Stomach (tissue), 9 donors: ENCODE results near the gene KCNA2. TPM values are rescaled to one million over a fixed set of nuclear protein-coding genes. Genes with fewer than 3 reads are reported as not detected.

Experiments
- DNase-seq, 2 donors: peaks; one replicate each; pipeline versions ENCODE4 v3.0.0 to v3.0.0-alpha.2; 2013 to 2019
- H3K27ac ChIP-seq, 5 donors: fragments of 200-600 bp in 4 of 5; sonication (generic) in 4 of 5; one replicate each; pipeline ENCODE4 v1.5.1; 2013 to 2019; ENCODE audit warnings: mild to moderate bottlenecking in 1 of 5, moderate library complexity in 1 of 5
- H3K27me3 ChIP-seq, 3 donors: fragments of 200-600 bp; sonication (generic); one replicate each; pipeline ENCODE4 v1.5.1; 2017 to 2019; ENCODE audit warnings: mixed run types in 1 of 3
- H3K36me3 ChIP-seq, 4 donors: fragments of 200-600 bp; sonication (generic); 1 replicate in 3 of 4; 2 replicates in 1 of 4; pipeline ENCODE4 v1.5.1; 2016 to 2019
- H3K4me1 ChIP-seq, 4 donors: fragments of 200-600 bp; sonication (generic); one replicate each; pipeline ENCODE4 v1.5.1; 2016 to 2019
- H3K4me3 ChIP-seq, 4 donors: fragments of 200-600 bp; sonication (generic) in 3 of 4; one replicate each; pipeline ENCODE4 v1.5.1; 2016 to 2019; ENCODE audit warnings: mild to moderate bottlenecking in 1 of 4
- H3K9me3 ChIP-seq, 4 donors: fragments of 200-600 bp; sonication (generic); one replicate each; pipeline ENCODE4 v1.5.1; 2016 to 2019
- CTCF ChIP-seq, 7 experiments: fragments of 450-650 bp in 4 of 7; fragments of 200-600 bp in 3 of 7; sonication (generic) in 3 of 7; IDR thresholded peaks; one replicate each; pipeline ENCODE4 v1.5.1; 2016 to 2019; ENCODE audit warnings: antibody characterized with exemption in 7 of 7, control low read depth in 2 of 7, mild to moderate bottlenecking in 1 of 7
- EP300 ChIP-seq: sonication (generic); formaldehyde crosslinking; IDR thresholded peaks from one replicate; pipeline ENCODE4 v1.6.1; 2017; ENCODE audit warnings: antibody characterized with exemption
- POLR2A ChIP-seq, 4 donors: fragments of 450-650 bp; IDR thresholded peaks; one replicate each; pipeline ENCODE4 v1.6.1; 2016; ENCODE audit warnings: antibody characterized with exemption in 4 of 4, control low read depth in 2 of 4, mild to moderate bottlenecking in 1 of 4, moderate library complexity in 1 of 4
- POLR2AphosphoS5 ChIP-seq, 3 donors: sonication (generic); formaldehyde crosslinking; IDR thresholded peaks; one replicate each; pipeline ENCODE4 v1.6.1; 2016; ENCODE audit warnings: antibody characterized with exemption in 3 of 3
- WGBS, 5 donors: extraction: QIAGEN DNeasy Blood & Tissue Kit in 3 of 5; methylation state at CpG; one replicate each; pipeline versions ENCODE4 v1.1.5 to v1.1.7; 2013 to 2018; 5-methylcytosine and 5-hydroxymethylcytosine counted together
- intact Hi-C: fragments of 100-400 bp; cut with DNase I; formaldehyde crosslinking; loops from one replicate; pipeline ENCODE4 v1.15.1; 2023; ENCODE audit warnings: low total_unique reads
- polyA plus RNA-seq, 3 donors: library from polyadenylated mRNA; stranded (reverse); fragments of 200-250 nt; gene quantifications; one replicate each; pipeline ENCODE4 v1.2.3, GENCODE V29; 2013
- total RNA-seq, 5 donors: library from RNA; depleted of rRNA; stranded (reverse); fragments of >200 nt; gene quantifications; one replicate each; pipeline versions ENCODE4 v1.1.0 to v1.2.3, GENCODE V29; 2014 to 2016
- donor health status: healthy with polysubstance abuse.
- donor health status: Bipolar disorder and iron deficiency.
- donor health status: healthy.

Gene KCNA2
- total and polyA plus RNA-seq, 8 donors: under 0.01 to 42.0 (median 0.87) TPM; not detected in 3

DNA sequence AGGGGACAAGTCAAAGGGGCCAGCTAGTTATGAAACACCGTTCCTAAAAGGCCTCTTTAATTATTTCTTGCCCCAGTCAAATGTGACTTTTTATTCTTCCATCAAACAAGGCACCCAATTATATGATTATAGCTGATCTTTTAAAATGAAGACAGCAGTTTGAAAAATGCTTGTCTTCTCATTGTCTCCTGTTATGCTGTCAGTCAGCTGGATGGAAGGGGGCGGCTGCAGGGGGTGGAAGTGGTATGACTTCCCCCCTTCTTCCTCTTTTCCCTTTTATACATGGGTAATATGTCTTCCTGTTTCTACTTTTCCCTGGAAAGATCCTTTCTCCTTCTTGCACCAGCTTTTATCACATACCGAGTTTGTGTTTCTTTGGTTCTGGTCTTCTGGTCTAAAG, 61.4 kb downstream of the KCNA2 start:
- WGBS, 5 donors: 62 to 79% (median 66%) methylated on average over 3 of the region's 3 CpGs
- no peaks in the 10 kb centered on the region for H3K4me1 ChIP-seq
- no peak overlapping the region for H3K27ac ChIP-seq
- peaks cover 0 to 8% (median 0%) of the 10 kb centered on the region in 3 donors for H3K27me3 ChIP-seq
- TF ChIP-seq POLR2A (IDR thresholded peaks at IDR 0.05) (no peak), CTCF (IDR thresholded peaks at IDR 0.05) (no peak), POLR2AphosphoS5 (IDR thresholded peaks at IDR 0.05) (no peak), EP300 (no peak)
- DNase-seq: no peak
- no peak overlapping the region for H3K4me3 ChIP-seq
- no peaks in the 10 kb centered on the region for H3K36me3 ChIP-seq
- intact Hi-C loops: no loop called here
- no peaks in the 10 kb centered on the region for H3K9me3 ChIP-seq

Other genes with a start within 250 kb of the KCNA2 start
- gene SLC16A4, start 215.3 kb downstream of the KCNA2 start, total RNA-seq: 10 to 100 TPM in 1 of 5 donors, 1 to 10 TPM in 2, under 1 TPM in 1, not detected in 1; 0.89 to 11.1 (median 3.8) TPM
- gene SLC16A4, start 215.3 kb downstream of the KCNA2 start, polyA plus RNA-seq: 1 to 10 TPM; 1.7 to 8.7 (median 2.6) TPM
- 10 to 100 TPM in 3 of 5 donors, 1 to 10 TPM in 1, not detected in 1; 8.5 to 48.8 (median 18.6) TPM for gene LAMTOR5, start 198.7 kb downstream of the KCNA2 start, total RNA-seq
- 100 to 1,000 TPM; 269 to 440 (median 318) TPM for gene LAMTOR5, start 198.7 kb downstream of the KCNA2 start, polyA plus RNA-seq
- gene PROK1, start 155.2 kb downstream of the KCNA2 start, total RNA-seq: not detected
- 1 to 10 TPM in 1 of 3 donors, not detected in 2; 1.5 TPM for gene PROK1, start 155.2 kb downstream of the KCNA2 start, polyA plus RNA-seq
- under 1 TPM in 1 of 5 donors, not detected in 4; 0.58 TPM for gene KCNA10, start 87.2 kb downstream of the KCNA2 start, total RNA-seq
- gene KCNA10, start 87.2 kb downstream of the KCNA2 start, polyA plus RNA-seq: under 1 TPM in 1 of 3 donors, not detected in 2; 0.12 TPM
- gene KCNA3, start 68.6 kb upstream of the KCNA2 start, total RNA-seq: 10 to 100 TPM in 1 of 5 donors, 1 to 10 TPM in 1, under 1 TPM in 2, not detected in 1; 0.73 to 11.9 (median 3.3) TPM
- gene KCNA3, start 68.6 kb upstream of the KCNA2 start, polyA plus RNA-seq: not detected